ENCODE results near the gene PROX1.

PROX1 gene

GRCh38 chr1:214028095-214028494 is 40.3 kb downstream of the PROX1 start:
- TF ChIP-seq CTCF (IDR thresholded peaks at IDR 0.05) = no peak

GRCh38 chr1:214028649-214029406 is 41.1 kb downstream of the PROX1 start:
- TF ChIP-seq CTCF (IDR thresholded peaks at IDR 0.05) = no peak

- TF ChIP-seq CTCF (IDR thresholded peaks at IDR 0.05) = no peak
These were observed 42.0 kb downstream of the PROX1 start for GRCh38 chr1:214029796-214030195.

GRCh38 chr1:214031267-214031650 is 43.5 kb downstream of the PROX1 start:
- no peak for TF ChIP-seq CTCF (IDR thresholded peaks at IDR 0.05)

- no peak for TF ChIP-seq CTCF (IDR thresholded peaks at IDR 0.05)
These were observed 49.7 kb downstream of the PROX1 start for GRCh38 chr1:214037468-214037867.

- TF ChIP-seq CTCF (IDR thresholded peaks at IDR 0.05) = no peak
These were observed 51.7 kb downstream of the PROX1 start for GRCh38 chr1:214039394-214040018.

- no peak for TF ChIP-seq CTCF (IDR thresholded peaks at IDR 0.05)
These were observed 55.4 kb downstream of the PROX1 start for GRCh38 chr1:214043167-214043566.

Data from LNCAP (cell line).